ENCODE data around the gene IGSF21.

IGSF21 gene

GRCh38 chr1:18282851-18283600 lies 175.4 kb downstream of the IGSF21 start:
- peak; percentile 80 for DNase-seq (ENCODE audit: low read depth)
- peak overlapping the region; percentile 59 for H3K4me3 ChIP-seq (ENCODE audit: low read depth, low read length)
- TF ChIP-seq CTCF (IDR thresholded peaks at IDR 0.05; ENCODE audit: insufficient read depth, low read depth, low read length, missing control alignments), result no peak

GRCh38 chr1:18283601-18284385 lies 176.2 kb downstream of the IGSF21 start:
- DNase-seq (ENCODE audit: low read depth), result peak; percentile 88
- TF ChIP-seq CTCF (IDR thresholded peaks at IDR 0.05; ENCODE audit: insufficient read depth, low read depth, low read length, missing control alignments), result no peak
- H3K4me3 ChIP-seq (ENCODE audit: low read depth, low read length), result peak overlapping the region; percentile 59

- no peak for TF ChIP-seq CTCF (IDR thresholded peaks at IDR 0.05; ENCODE audit: insufficient read depth, low read depth, low read length, missing control alignments)
- peak overlapping the region; percentile 59 for H3K4me3 ChIP-seq (ENCODE audit: low read depth, low read length)
- DNase-seq (ENCODE audit: low read depth), result no peak
These were observed 177.4 kb downstream of the IGSF21 start for GRCh38 chr1:18284805-18285537.

GRCh38 chr1:18285538-18285924 lies 177.9 kb downstream of the IGSF21 start:
- DNase-seq (ENCODE audit: low read depth), result peak; percentile 84
- H3K4me3 ChIP-seq (ENCODE audit: low read depth, low read length), result no peak overlapping the region
- TF ChIP-seq CTCF (IDR thresholded peaks at IDR 0.05; ENCODE audit: insufficient read depth, low read depth, low read length, missing control alignments), result no peak

GRCh38 chr1:18288722-18289121 lies 181.1 kb downstream of the IGSF21 start:
- no peak overlapping the region for H3K4me3 ChIP-seq (ENCODE audit: low read depth, low read length)
- TF ChIP-seq CTCF (IDR thresholded peaks at IDR 0.05; ENCODE audit: insufficient read depth, low read depth, low read length, missing control alignments), result no peak
- peak; percentile 66 for DNase-seq (ENCODE audit: low read depth)

- DNase-seq (ENCODE audit: low read depth), result peak; percentile 40
- peak; percentile 37 for TF ChIP-seq CTCF (IDR thresholded peaks at IDR 0.05; ENCODE audit: insufficient read depth, low read depth, low read length, missing control alignments)
- H3K4me3 ChIP-seq (ENCODE audit: low read depth, low read length), result no peak overlapping the region
These were observed 182.0 kb downstream of the IGSF21 start for GRCh38 chr1:18289597-18289996.

Measured in GM12865 (cell line).